Sigmoid colon (tissue), 7 donors: ENCODE measurements around the gene SLC2A4. TPM values are rescaled to one million over a fixed set of nuclear protein-coding genes. Genes with fewer than 3 reads are reported as not detected.
"Not testable (repeated sequence)": the region's sequence is repeated elsewhere in the genome, so short reads cannot be mapped to it uniquely, and the experiment has no call there.

Experiments
- DNase-seq: peaks from one replicate; pipeline ENCODE4 v3.0.0-alpha.2; 2019
- H3K27ac ChIP-seq, 4 donors: fragments of 200-600 bp; sonication (generic); one replicate each; pipeline ENCODE4 v1.5.1; 2016 to 2019; ENCODE audit warnings: mild to moderate bottlenecking in 1 of 4
- H3K27me3 ChIP-seq, 3 donors: fragments of 200-600 bp; sonication (generic); one replicate each; pipeline ENCODE4 v1.5.1; 2019; ENCODE audit warnings: mild to moderate bottlenecking in 1 of 3
- H3K36me3 ChIP-seq, 4 donors: fragments of 200-600 bp; sonication (generic); one replicate each; pipeline ENCODE4 v1.5.1; 2016 to 2019
- H3K4me1 ChIP-seq, 4 donors: fragments of 200-600 bp; sonication (generic); one replicate each; pipeline ENCODE4 v1.5.1; 2017 to 2019
- H3K4me3 ChIP-seq, 4 donors: fragments of 200-600 bp; sonication (generic); one replicate each; pipeline ENCODE4 v1.5.1; 2017 to 2019; ENCODE audit warnings: mild to moderate bottlenecking in 2 of 4, moderate library complexity in 1 of 4
- H3K9me3 ChIP-seq, 4 donors: fragments of 200-600 bp in 3 of 4; sonication (generic) in 3 of 4; one replicate each; pipeline versions ENCODE4 v1.5.1 to v1.6.1; 2013 to 2019
- EP300 ChIP-seq, 4 donors: sonication (generic); formaldehyde crosslinking; IDR thresholded peaks; one replicate each; pipeline ENCODE4 v1.6.1; 2017; ENCODE audit warnings: antibody characterized with exemption in 4 of 4
- POLR2A ChIP-seq, 2 donors: fragments of 450-650 bp; IDR thresholded peaks; one replicate each; pipeline ENCODE4 v1.6.1; 2016; ENCODE audit warnings: antibody characterized with exemption in 2 of 2, mild to moderate bottlenecking in 2 of 2, moderate library complexity in 2 of 2
- POLR2AphosphoS5 ChIP-seq, 4 donors: sonication (generic); formaldehyde crosslinking; IDR thresholded peaks; one replicate each; pipeline ENCODE4 v1.6.1; 2017; ENCODE audit warnings: antibody characterized with exemption in 4 of 4
- WGBS, 2 donors: extraction: QIAGEN DNeasy Blood & Tissue Kit; methylation state at CpG; one replicate each; pipeline ENCODE4 v1.1.7; 2013; 5-methylcytosine and 5-hydroxymethylcytosine counted together
- intact Hi-C: fragments of 100-400 bp; cut with DNase I; formaldehyde crosslinking; loops from one replicate; pipeline ENCODE4 v1.15.1; 2023
- polyA plus RNA-seq, 3 donors: library from polyadenylated mRNA; stranded (reverse); fragments of 200-250 nt; gene quantifications; one replicate each; pipeline ENCODE4 v1.2.3, GENCODE V29; 2013
- small RNA-seq, 3 donors: library from RNA; depleted of rRNA; stranded (forward); fragments of <200 nt; gene quantifications; one replicate each; pipeline ENCODE3, GENCODE V24; 2016
- total RNA-seq, 4 donors: library from RNA; depleted of rRNA; stranded (reverse); fragments of >200 nt; gene quantifications; one replicate each; pipeline ENCODE4 v1.1.0, GENCODE V29; 2016
- TF ChIP-seq, protein P1 (sequence below), 4 experiments: fragments of 450-650 bp in 3 of 4; fragments of 200-600 bp in 1 of 4; IDR thresholded peaks; one replicate each; pipeline ENCODE4 v1.5.1; 2016 to 2019; ENCODE audit warnings: antibody characterized with exemption in 4 of 4, mild to moderate bottlenecking in 3 of 4, moderate library complexity in 2 of 4
- donor health status: healthy with polysubstance abuse.
- donor health status: Bipolar disorder and iron deficiency.
- donor health status: healthy.

The SLC2A4 gene
- total and polyA plus RNA-seq, 7 donors = 0.60 to 127 (median 72.9) TPM

DNA sequence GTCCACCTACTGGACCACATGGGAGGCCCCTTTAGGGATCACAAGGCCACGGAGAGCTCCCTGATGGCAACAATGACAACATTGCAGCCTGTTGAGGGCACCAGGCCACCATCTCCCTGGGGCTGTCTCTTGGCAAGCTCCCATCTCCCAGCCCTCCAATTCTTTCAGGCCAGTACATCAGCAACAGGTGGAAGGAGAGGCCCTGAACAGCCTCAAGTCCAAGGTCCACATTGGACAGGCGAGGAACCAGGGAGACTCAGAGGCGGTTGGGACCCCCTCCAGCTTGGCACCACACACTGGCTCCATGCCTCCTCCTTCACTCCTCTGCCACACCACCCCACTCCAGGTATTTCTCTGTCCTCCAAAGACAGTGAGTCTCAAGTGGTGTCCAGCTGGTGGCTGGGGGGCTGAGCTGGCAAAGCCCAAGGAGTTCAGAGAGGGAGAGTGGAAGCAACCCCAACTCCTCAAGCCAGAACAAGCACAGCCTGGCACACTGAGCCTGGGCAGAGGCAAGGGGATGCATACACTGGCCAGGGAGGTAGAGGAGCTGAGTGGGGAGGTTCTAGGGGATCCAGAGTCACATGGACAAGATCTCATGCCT, 53.5 kb downstream of the SLC2A4 start:
- no peak for DNase-seq
- no peak for TF ChIP-seq POLR2A (IDR thresholded peaks at IDR 0.05)
- Histone ChIP-seq H3K4me3 (no peak overlapping the region), H3K27me3 (peaks cover 0 to 37% (median 5%) of the 10 kb centered on the region in 3 donors), H3K27ac (no peak overlapping the region), H3K36me3 (no peaks in the 10 kb centered on the region), H3K4me1 (peaks cover 0 to 15% (median 8%) of the 10 kb centered on the region in 4 donors), H3K9me3 (no peaks in the 10 kb centered on the region)
- 43 to 77% methylated on average over 3 of the region's 3 CpGs for WGBS, 2 donors
- intact Hi-C loops = no loop called here

DNA sequence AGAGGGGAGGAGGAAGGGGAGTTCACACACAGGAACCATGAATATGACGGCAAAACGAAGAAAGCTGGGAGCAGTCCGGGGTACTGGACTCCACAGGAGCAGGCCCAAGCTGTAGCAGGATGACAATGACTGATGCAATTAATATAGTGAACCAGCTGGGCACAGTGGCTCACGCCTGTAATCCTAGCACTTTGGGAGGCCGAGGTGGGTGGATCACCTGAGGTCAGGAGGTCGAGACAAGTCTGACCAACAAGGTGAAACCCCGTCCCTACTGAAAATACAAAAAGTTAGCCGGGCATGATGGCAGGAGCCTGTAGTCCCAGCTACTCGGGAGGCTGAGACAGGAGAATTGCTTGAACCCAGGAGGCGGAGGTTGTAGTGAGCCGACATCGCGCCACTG, 54.2 kb downstream of the SLC2A4 start:
- intact Hi-C loops, H3K4me3 ChIP-seq, DNase-seq, H3K27ac ChIP-seq, H3K36me3 ChIP-seq, H3K9me3 ChIP-seq, H3K4me1 ChIP-seq: not testable (repeated sequence)
- peaks cover under 1 to 43% (median 11%) of the 10 kb centered on the region in 3 donors for H3K27me3 ChIP-seq
- 84 to 88% methylated on average over 13 of the region's 13 CpGs for WGBS, 2 donors

DNA sequence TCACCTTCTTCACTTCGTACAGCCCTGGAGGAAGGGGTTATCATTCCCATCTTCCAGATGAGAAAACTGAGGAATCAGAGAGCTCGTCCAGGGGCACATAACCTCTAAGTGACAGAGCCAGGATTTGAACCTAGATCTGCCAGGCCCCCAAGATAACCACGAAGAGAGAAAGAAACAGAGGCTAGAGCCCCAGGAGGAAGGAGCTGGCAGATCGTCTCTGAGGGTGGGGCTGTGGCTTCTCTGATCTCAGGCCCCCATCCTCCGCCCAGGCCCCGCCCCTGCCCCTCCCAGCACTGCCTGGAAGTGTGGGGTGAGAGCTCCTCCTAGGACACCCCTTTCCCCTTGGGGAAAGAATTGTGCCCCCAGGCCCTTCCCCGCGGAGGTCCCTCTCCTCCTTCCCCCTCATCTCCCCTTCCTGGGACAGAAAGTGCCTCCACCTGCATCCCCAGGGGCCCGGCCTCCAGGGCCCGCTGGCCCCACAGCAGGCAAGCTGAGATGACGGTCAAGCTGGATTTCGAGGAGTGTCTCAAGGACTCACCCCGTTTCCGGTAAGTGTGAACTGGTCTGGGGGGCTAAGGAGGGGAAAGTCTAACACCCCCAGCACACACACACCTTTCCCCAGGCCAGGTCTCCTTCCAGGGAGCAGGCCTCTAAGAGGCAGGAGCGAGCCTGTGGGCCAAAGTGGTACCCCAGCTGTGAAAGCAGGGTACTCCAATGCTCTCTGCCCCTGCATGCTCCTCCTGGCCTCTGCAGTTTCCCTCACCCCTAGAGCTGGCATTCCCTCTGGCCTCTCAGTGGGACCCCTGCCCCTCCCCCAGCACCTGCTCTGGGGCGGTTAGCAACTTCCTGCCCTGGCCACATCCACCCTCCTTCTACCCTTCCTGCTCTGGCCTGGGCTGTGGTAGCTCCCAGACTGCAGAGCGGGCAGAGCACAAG, 55.0 kb downstream of the SLC2A4 start, which contains the start of gene ACAP1:
TSS of gene ACAP1 (plus strand) at position 290 of the 936 bp plus-strand sequence. CDS start at position 496, 206 bp downstream.
- Histone ChIP-seq H3K27me3 (peaks cover 7 to 51% (median 12%) of the 10 kb centered on the region in 3 donors), H3K9me3 (no peaks in the 10 kb centered on the region), H3K4me3 (peak within 1 kb of the TSS in 2 of 4 donors; percentile 9 to 12), H3K36me3 (no peaks in the 10 kb centered on the region), H3K4me1 (peaks cover 0 to 7% (median 0%) of the 10 kb centered on the region in 4 donors), H3K27ac (no peak within 1 kb of the TSS)
- DNase-seq = no peak
- intact Hi-C loops = no loop called here
- WGBS, 2 donors = 25 to 50% methylated on average over 17 of the region's 17 CpGs
- TF ChIP-seq POLR2AphosphoS5 (IDR thresholded peaks at IDR 0.05) = no peak
- TF ChIP-seq, protein P1, sequence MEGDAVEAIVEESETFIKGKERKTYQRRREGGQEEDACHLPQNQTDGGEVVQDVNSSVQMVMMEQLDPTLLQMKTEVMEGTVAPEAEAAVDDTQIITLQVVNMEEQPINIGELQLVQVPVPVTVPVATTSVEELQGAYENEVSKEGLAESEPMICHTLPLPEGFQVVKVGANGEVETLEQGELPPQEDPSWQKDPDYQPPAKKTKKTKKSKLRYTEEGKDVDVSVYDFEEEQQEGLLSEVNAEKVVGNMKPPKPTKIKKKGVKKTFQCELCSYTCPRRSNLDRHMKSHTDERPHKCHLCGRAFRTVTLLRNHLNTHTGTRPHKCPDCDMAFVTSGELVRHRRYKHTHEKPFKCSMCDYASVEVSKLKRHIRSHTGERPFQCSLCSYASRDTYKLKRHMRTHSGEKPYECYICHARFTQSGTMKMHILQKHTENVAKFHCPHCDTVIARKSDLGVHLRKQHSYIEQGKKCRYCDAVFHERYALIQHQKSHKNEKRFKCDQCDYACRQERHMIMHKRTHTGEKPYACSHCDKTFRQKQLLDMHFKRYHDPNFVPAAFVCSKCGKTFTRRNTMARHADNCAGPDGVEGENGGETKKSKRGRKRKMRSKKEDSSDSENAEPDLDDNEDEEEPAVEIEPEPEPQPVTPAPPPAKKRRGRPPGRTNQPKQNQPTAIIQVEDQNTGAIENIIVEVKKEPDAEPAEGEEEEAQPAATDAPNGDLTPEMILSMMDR (IDR thresholded peaks at IDR 0.05) = no peak
- TF ChIP-seq POLR2A (IDR thresholded peaks at IDR 0.05) = no peak
- TF ChIP-seq EP300 (IDR thresholded peaks at IDR 0.05) = no peak

DNA sequence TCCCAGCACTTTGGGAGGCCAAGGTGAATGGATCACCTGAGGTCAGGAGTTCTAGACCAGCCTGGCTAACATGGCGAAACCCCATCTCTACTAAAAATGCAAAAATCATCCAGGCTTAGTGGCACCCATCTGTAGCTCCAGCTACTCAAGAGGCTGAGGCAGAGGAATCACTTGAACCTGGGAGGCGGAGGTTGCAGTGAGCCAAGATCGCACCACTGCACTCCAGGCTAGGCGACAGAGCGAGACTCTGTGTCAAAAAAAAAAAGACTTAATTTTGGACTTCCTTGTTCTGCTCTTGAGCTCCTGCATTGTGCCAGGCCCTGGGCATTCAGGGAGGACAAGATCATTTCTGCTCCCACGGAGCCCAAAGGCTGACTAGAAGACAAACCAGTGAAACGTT, 56.1 kb downstream of the SLC2A4 start:
- H3K27ac ChIP-seq, H3K4me1 ChIP-seq, H3K4me3 ChIP-seq, H3K9me3 ChIP-seq, intact Hi-C loops, DNase-seq, H3K36me3 ChIP-seq: not testable (repeated sequence)
- peaks cover 9 to 61% (median 18%) of the 10 kb centered on the region in 3 donors for H3K27me3 ChIP-seq
- 48 to 73% methylated on average over 7 of the region's 7 CpGs for WGBS, 2 donors

Small RNA genes within 50 kb of the gene (small RNA-seq; reads per million reads assigned to genes)
- gene AC026954.2 = 0 reads per million in 3 donors
- gene RF00019 = 0 reads per million in 3 donors

Other genes with a start within 250 kb of the SLC2A4 start
Only the 30 nearest of the 33 such genes appear.
- gene CLEC10A, start 201.5 kb upstream of the SLC2A4 start, total RNA-seq = 10 to 100 TPM in 3 of 4 donors, 1 to 10 TPM in 1; 9.1 to 16.9 (median 14.1) TPM
- gene CLEC10A, start 201.5 kb upstream of the SLC2A4 start, polyA plus RNA-seq = 10 to 100 TPM in 2 of 3 donors, 1 to 10 TPM in 1; 9.6 to 17.6 (median 15.3) TPM
- 1 to 10 TPM in 1 of 4 donors, not detected in 3; 2.4 TPM for gene ASGR2, start 166.9 kb upstream of the SLC2A4 start, total RNA-seq
- 1 to 10 TPM in 2 of 3 donors, not detected in 1; 1.0 to 1.6 TPM for gene ASGR2, start 166.9 kb upstream of the SLC2A4 start, polyA plus RNA-seq
- gene ASGR1, start 102.3 kb upstream of the SLC2A4 start, total RNA-seq = under 1 TPM in 2 of 4 donors, not detected in 2; 0.36 to 0.55 TPM
- 1 to 10 TPM; 1.7 to 2.4 (median 2.3) TPM for gene ASGR1, start 102.3 kb upstream of the SLC2A4 start, polyA plus RNA-seq
- 10 to 100 TPM; 14.6 to 27.4 (median 16.7) TPM for gene DLG4, start 61.9 kb upstream of the SLC2A4 start, total RNA-seq
- gene DLG4, start 61.9 kb upstream of the SLC2A4 start, polyA plus RNA-seq = 1 to 10 TPM; 1.6 to 8.3 (median 5.4) TPM
- gene ACADVL, start 61.8 kb upstream of the SLC2A4 start, total RNA-seq = 100 to 1,000 TPM; 311 to 569 (median 338) TPM
- 100 to 1,000 TPM; 211 to 587 (median 491) TPM for gene ACADVL, start 61.8 kb upstream of the SLC2A4 start, polyA plus RNA-seq
- 10 to 100 TPM; 36.4 to 56.2 (median 41.8) TPM for gene DVL2, start 47.2 kb upstream of the SLC2A4 start, total RNA-seq
- gene DVL2, start 47.2 kb upstream of the SLC2A4 start, polyA plus RNA-seq = 10 to 100 TPM; 12.0 to 30.7 (median 13.2) TPM
- gene PHF23, start 42.3 kb upstream of the SLC2A4 start, total RNA-seq = 10 to 100 TPM; 23.1 to 45.4 (median 35.4) TPM
- 10 to 100 TPM; 40.7 to 45.6 (median 45.1) TPM for gene PHF23, start 42.3 kb upstream of the SLC2A4 start, polyA plus RNA-seq
- 100 to 1,000 TPM; 147 to 645 (median 552) TPM for gene GABARAP, start 39.3 kb upstream of the SLC2A4 start, total RNA-seq
- 1,000 to 10,000 TPM in 2 of 3 donors, 100 to 1,000 TPM in 1; 572 to 1,215 (median 1,036) TPM for gene GABARAP, start 39.3 kb upstream of the SLC2A4 start, polyA plus RNA-seq
- gene CTDNEP1, start 30.0 kb upstream of the SLC2A4 start, total RNA-seq = 10 to 100 TPM; 43.9 to 76.4 (median 53.0) TPM
- 100 to 1,000 TPM in 1 of 3 donors, 10 to 100 TPM in 2; 80.2 to 110 (median 82.9) TPM for gene CTDNEP1, start 30.0 kb upstream of the SLC2A4 start, polyA plus RNA-seq
- 10 to 100 TPM; 28.4 to 40.0 (median 34.2) TPM for gene ELP5, start 29.5 kb upstream of the SLC2A4 start, total RNA-seq
- gene ELP5, start 29.5 kb upstream of the SLC2A4 start, polyA plus RNA-seq = 10 to 100 TPM; 32.4 to 70.9 (median 42.9) TPM
- gene CLDN7, start 19.2 kb upstream of the SLC2A4 start, total RNA-seq = 1 to 10 TPM in 3 of 4 donors, not detected in 1; 1.1 to 2.6 (median 1.9) TPM
- 100 to 1,000 TPM; 181 to 963 (median 332) TPM for gene CLDN7, start 19.2 kb upstream of the SLC2A4 start, polyA plus RNA-seq
- 1 to 10 TPM in 3 of 4 donors, under 1 TPM in 1; 0.28 to 2.5 (median 1.5) TPM for gene YBX2, start 12.9 kb downstream of the SLC2A4 start, total RNA-seq
- gene YBX2, start 12.9 kb downstream of the SLC2A4 start, polyA plus RNA-seq = 10 to 100 TPM in 2 of 3 donors, 1 to 10 TPM in 1; 4.8 to 37.6 (median 20.1) TPM
- gene EIF5A, start 25.9 kb downstream of the SLC2A4 start, total RNA-seq = 100 to 1,000 TPM; 104 to 156 (median 125) TPM
- gene EIF5A, start 25.9 kb downstream of the SLC2A4 start, polyA plus RNA-seq = 100 to 1,000 TPM; 315 to 603 (median 403) TPM
- 100 to 1,000 TPM in 1 of 4 donors, 10 to 100 TPM in 3; 82.3 to 114 (median 85.4) TPM for gene GPS2, start 33.6 kb downstream of the SLC2A4 start, total RNA-seq
- 100 to 1,000 TPM in 1 of 3 donors, 10 to 100 TPM in 2; 67.9 to 113 (median 77.2) TPM for gene GPS2, start 33.6 kb downstream of the SLC2A4 start, polyA plus RNA-seq
- 10 to 100 TPM; 14.3 to 29.6 (median 17.6) TPM for gene NEURL4, start 47.6 kb downstream of the SLC2A4 start, total RNA-seq
- gene NEURL4, start 47.6 kb downstream of the SLC2A4 start, polyA plus RNA-seq = 10 to 100 TPM in 1 of 3 donors, 1 to 10 TPM in 2; 6.0 to 31.6 (median 6.0) TPM
- 1 to 10 TPM; 1.1 to 3.9 (median 2.9) TPM for gene ACAP1, start 54.8 kb downstream of the SLC2A4 start, total RNA-seq
- gene ACAP1, start 54.8 kb downstream of the SLC2A4 start, polyA plus RNA-seq = 10 to 100 TPM in 1 of 3 donors, 1 to 10 TPM in 2; 1.2 to 55.8 (median 1.4) TPM
- gene KCTD11, start 70.4 kb downstream of the SLC2A4 start, total RNA-seq = 1 to 10 TPM; 4.4 to 6.4 (median 5.5) TPM
- gene KCTD11, start 70.4 kb downstream of the SLC2A4 start, polyA plus RNA-seq = 10 to 100 TPM in 1 of 3 donors, 1 to 10 TPM in 2; 6.2 to 11.7 (median 9.0) TPM
- not detected for gene TMEM95, start 73.4 kb downstream of the SLC2A4 start, total RNA-seq
- not detected for gene TMEM95, start 73.4 kb downstream of the SLC2A4 start, polyA plus RNA-seq
- gene TNK1, start 99.4 kb downstream of the SLC2A4 start, total RNA-seq = 1 to 10 TPM; 2.1 to 5.4 (median 3.4) TPM
- gene TNK1, start 99.4 kb downstream of the SLC2A4 start, polyA plus RNA-seq = 10 to 100 TPM in 2 of 3 donors, 1 to 10 TPM in 1; 8.4 to 14.6 (median 10.4) TPM
- 10 to 100 TPM; 10.4 to 18.3 (median 14.2) TPM for gene PLSCR3, start 112.8 kb downstream of the SLC2A4 start, total RNA-seq
- gene PLSCR3, start 112.8 kb downstream of the SLC2A4 start, polyA plus RNA-seq = 10 to 100 TPM; 11.6 to 27.2 (median 18.0) TPM
- 100 to 1,000 TPM in 2 of 4 donors, 10 to 100 TPM in 2; 19.0 to 152 (median 99.7) TPM for gene TMEM256, start 122.4 kb downstream of the SLC2A4 start, total RNA-seq
- 100 to 1,000 TPM; 150 to 357 (median 235) TPM for gene TMEM256, start 122.4 kb downstream of the SLC2A4 start, polyA plus RNA-seq
- gene NLGN2, start 126.1 kb downstream of the SLC2A4 start, total RNA-seq = 10 to 100 TPM in 2 of 4 donors, 1 to 10 TPM in 2; 6.8 to 18.8 (median 10.4) TPM
- gene NLGN2, start 126.1 kb downstream of the SLC2A4 start, polyA plus RNA-seq = 1 to 10 TPM in 1 of 3 donors, under 1 TPM in 2; 0.60 to 8.9 (median 0.69) TPM
- not detected for gene SPEM1, start 138.6 kb downstream of the SLC2A4 start, total RNA-seq
- not detected for gene SPEM1, start 138.6 kb downstream of the SLC2A4 start, polyA plus RNA-seq
- gene SPEM2, start 143.9 kb downstream of the SLC2A4 start, total RNA-seq = not detected
- not detected for gene SPEM2, start 143.9 kb downstream of the SLC2A4 start, polyA plus RNA-seq
- gene SPEM3, start 147.1 kb downstream of the SLC2A4 start, total RNA-seq = not detected
- gene SPEM3, start 147.1 kb downstream of the SLC2A4 start, polyA plus RNA-seq = not detected
- gene TMEM102, start 153.7 kb downstream of the SLC2A4 start, total RNA-seq = 1 to 10 TPM; 1.2 to 2.5 (median 1.6) TPM
- gene TMEM102, start 153.7 kb downstream of the SLC2A4 start, polyA plus RNA-seq = 10 to 100 TPM in 1 of 3 donors, 1 to 10 TPM in 2; 6.6 to 14.5 (median 8.1) TPM
- gene FGF11, start 157.8 kb downstream of the SLC2A4 start, total RNA-seq = under 1 TPM in 1 of 4 donors, not detected in 3; 0.36 TPM
- gene FGF11, start 157.8 kb downstream of the SLC2A4 start, polyA plus RNA-seq = 1 to 10 TPM in 1 of 3 donors, under 1 TPM in 1, not detected in 1; 0.69 to 2.8 TPM
- gene CHRNB1, start 163.3 kb downstream of the SLC2A4 start, total RNA-seq = 1 to 10 TPM; 4.2 to 8.1 (median 6.5) TPM
- gene CHRNB1, start 163.3 kb downstream of the SLC2A4 start, polyA plus RNA-seq = 10 to 100 TPM in 2 of 3 donors, 1 to 10 TPM in 1; 7.2 to 13.2 (median 11.2) TPM
- gene ZBTB4, start 197.9 kb downstream of the SLC2A4 start, total RNA-seq = 10 to 100 TPM; 42.5 to 56.5 (median 45.3) TPM
- 10 to 100 TPM in 2 of 3 donors, 1 to 10 TPM in 1; 5.5 to 19.6 (median 12.0) TPM for gene ZBTB4, start 197.9 kb downstream of the SLC2A4 start, polyA plus RNA-seq
- gene SLC35G6, start 199.7 kb downstream of the SLC2A4 start, total RNA-seq = not detected
- gene SLC35G6, start 199.7 kb downstream of the SLC2A4 start, polyA plus RNA-seq = not detected